Stimulated activated CD8-positive, alpha-beta memory T cell treated with anti-CD3 and anti-CD28 coated beads, Interleukin-2, amount 100 ng/mL, for 1 hour (primary cell): ENCODE results near the gene PPFIBP1.
"Not testable (repeated sequence)": the region's sequence is repeated elsewhere in the genome, so short reads cannot be mapped to it uniquely, and the experiment has no call there.

Experiments used
- DNase-seq, 2 donors: peaks; one replicate each; pipeline ENCODE4 v3.0.0-alpha.2; 2020; ENCODE audit warnings: low read depth in 2 of 2

Gene PPFIBP1

GRCh38 chr12:27709932-27710591, 186.1 kb downstream of the PPFIBP1 start:
- no peak for DNase-seq

GRCh38 chr12:27710592-27711316, 186.7 kb downstream of the PPFIBP1 start, which contains the start of gene MRPS35:
Gene MRPS35 (plus strand): TSS chr12:27710832. CDS start chr12:27710844, 12 bp downstream.
- peak; percentile 78 to 79 for DNase-seq

GRCh38 chr12:27711317-27711682, 187.3 kb downstream of the PPFIBP1 start:
- no peak for DNase-seq

- DNase-seq: no peak
Observed at GRCh38 chr12:27711967-27712366, 188.0 kb downstream of the PPFIBP1 start.

GRCh38 chr12:27723212-27723611, 199.2 kb downstream of the PPFIBP1 start:
- no peak for DNase-seq

- DNase-seq: no peak
Observed at GRCh38 chr12:27730097-27730588, 206.1 kb downstream of the PPFIBP1 start.

GRCh38 chr12:27732281-27732680, 208.3 kb downstream of the PPFIBP1 start:
- DNase-seq: no peak

- DNase-seq: no peak
Observed at GRCh38 chr12:27733052-27733656, 209.1 kb downstream of the PPFIBP1 start.

GRCh38 chr12:27733791-27734190, 209.8 kb downstream of the PPFIBP1 start:
- DNase-seq: no peak

- not testable (repeated sequence) for DNase-seq
Observed at GRCh38 chr12:27734321-27734720, 210.3 kb downstream of the PPFIBP1 start.

- no peak for DNase-seq
Observed at GRCh38 chr12:27743601-27744000, 219.6 kb downstream of the PPFIBP1 start.
